CD14-positive monocyte (primary cell): ENCODE measurements around the gene PRR30. TPM values are rescaled to one million over a fixed set of nuclear protein-coding genes. Genes with fewer than 3 reads are reported as not detected.
A peak's percentile ranks its signal among the peaks of the same experiment; 100 is the strongest.

ENCODE experiments used
- DNase-seq, 3 donors: peaks; one replicate each; pipeline ENCODE4 v3.0.0-alpha.2; 2011 to 2022
- H2AFZ ChIP-seq: 2 replicates; pipeline ENCODE4 v1.6.0; 2012; ENCODE audit warnings: mild to moderate bottlenecking, low read depth, low read length, inconsistent platforms; ENCODE audit not compliant: insufficient read depth, poor library complexity, severe bottlenecking
- H3K27ac ChIP-seq, 2 donors: 1 replicate in 1 of 2; 2 replicates in 1 of 2; pipeline ENCODE4 v1.5.1; 2012 to 2013; ENCODE audit warnings: low read length in 2 of 2, control low read depth in 1 of 2, inconsistent platforms in 1 of 2, low read depth in 1 of 2, mild to moderate bottlenecking in 1 of 2
- H3K27me3 ChIP-seq, 2 donors: one replicate each; pipeline versions ENCODE4 v1.6.0 to v1.6.1; 2011 to 2013; ENCODE audit warnings: low read length in 2 of 2; ENCODE audit not compliant: control insufficient read depth in 2 of 2, insufficient read depth in 2 of 2
- H3K36me3 ChIP-seq, 2 donors: replicated peaks in 1 of 2; 1 replicate in 1 of 2; 2 replicates in 1 of 2; pipeline versions ENCODE4 v1.5.1 to v1.6.1; 2012 to 2013; ENCODE audit warnings: low read length in 2 of 2, control low read depth in 1 of 2, inconsistent platforms in 1 of 2, mild to moderate bottlenecking in 1 of 2; ENCODE audit not compliant: insufficient read depth in 2 of 2, control insufficient read depth in 1 of 2
- H3K4me1 ChIP-seq, 2 donors: 1 replicate in 1 of 2; 2 replicates in 1 of 2; pipeline versions ENCODE4 v1.5.1 to v1.6.1; 2012 to 2013; ENCODE audit warnings: low read length in 2 of 2, control low read depth in 1 of 2, inconsistent platforms in 1 of 2, mild to moderate bottlenecking in 1 of 2, moderate library complexity in 1 of 2; ENCODE audit not compliant: insufficient read depth in 2 of 2, control insufficient read depth in 1 of 2
- H3K4me2 ChIP-seq: replicated peaks from 2 replicates; pipeline ENCODE3; 2012; ENCODE audit warnings: low read length, moderate library complexity, mild to moderate bottlenecking; ENCODE audit not compliant: poor library complexity, severe bottlenecking; ENCODE audit errors: extremely low read depth
- H3K4me3 ChIP-seq, 3 experiments: fragments of 200-600 bp in 1 of 3; sonication (generic) in 1 of 3; replicated peaks in 1 of 3; 1 replicate in 2 of 3; 2 replicates in 1 of 3; pipeline ENCODE4 v1.5.1; 2011 to 2013; ENCODE audit warnings: low read length in 3 of 3, mild to moderate bottlenecking in 3 of 3, control low read depth in 2 of 3, low read depth in 2 of 3, inconsistent platforms in 1 of 3, moderate library complexity in 1 of 3
- H3K79me2 ChIP-seq: 2 replicates; pipeline ENCODE4 v1.6.0; 2012; ENCODE audit warnings: mild to moderate bottlenecking, control low read depth, inconsistent platforms, low read length, moderate library complexity; ENCODE audit not compliant: insufficient read depth
- H3K9ac ChIP-seq: 2 replicates; pipeline ENCODE4 v1.6.0; 2017; ENCODE audit warnings: low read length, mild to moderate bottlenecking; ENCODE audit not compliant: insufficient read depth, poor library complexity, severe bottlenecking
- H3K9me3 ChIP-seq, 2 donors: replicated peaks in 1 of 2; 1 replicate in 1 of 2; 2 replicates in 1 of 2; pipeline versions ENCODE4 v1.5.1 to v1.6.1; 2012 to 2013; ENCODE audit warnings: low read length in 2 of 2, control low read depth in 1 of 2; ENCODE audit not compliant: control insufficient read depth in 1 of 2, insufficient read depth in 1 of 2
- H4K20me1 ChIP-seq: 2 replicates; pipeline ENCODE4 v1.6.0; 2012; ENCODE audit warnings: mild to moderate bottlenecking, low read length, control low read depth, moderate library complexity; ENCODE audit not compliant: insufficient read depth
- H3K27ac Mint-ChIP-seq, 7 donors: one replicate each; pipeline ENCODE4 v1.8.0; 2020; ENCODE audit warnings: mild to moderate bottlenecking in 7 of 7, mixed read lengths in 7 of 7, moderate library complexity in 6 of 7, inconsistent platforms in 2 of 7
- H3K27me3 Mint-ChIP-seq, 3 donors: one replicate each; pipeline ENCODE4 v1.8.0; 2021 to 2022; ENCODE audit warnings: low read depth in 3 of 3, mild to moderate bottlenecking in 3 of 3, mixed read lengths in 3 of 3, moderate library complexity in 3 of 3, inconsistent platforms in 1 of 3
- H3K36me3 Mint-ChIP-seq, 2 donors: one replicate each; pipeline ENCODE4 v1.8.0; 2020; ENCODE audit warnings: mixed read lengths in 2 of 2, inconsistent platforms in 1 of 2, mild to moderate bottlenecking in 1 of 2
- H3K4me1 Mint-ChIP-seq: one replicate; pipeline ENCODE4 v1.8.0; 2020; ENCODE audit warnings: mild to moderate bottlenecking, mixed read lengths
- H3K4me3 Mint-ChIP-seq, 2 donors: one replicate each; pipeline ENCODE4 v1.8.0; 2020; ENCODE audit warnings: mild to moderate bottlenecking in 2 of 2, mixed read lengths in 2 of 2, moderate library complexity in 1 of 2
- H3K9me3 Mint-ChIP-seq, 7 donors: one replicate each; pipeline ENCODE4 v1.8.0; 2020 to 2022; ENCODE audit warnings: mixed read lengths in 7 of 7, mild to moderate bottlenecking in 6 of 7, moderate library complexity in 6 of 7, inconsistent platforms in 2 of 7
- WGBS: methylation state at CpG from one replicate; pipeline ENCODE4 v1.1.5; 2013; ENCODE audit warnings: missing lambda C conversion rate; ENCODE audit not compliant: insufficient coverage; 5-methylcytosine and 5-hydroxymethylcytosine counted together
- intact Hi-C, 2 donors: fragments of 100-400 bp; cut with micrococcal nuclease; formaldehyde crosslinking; loops; one replicate each; pipeline versions ENCODE4 v1.15.0 to v1.15.1; 2023
- polyA plus RNA-seq, 3 donors: library from polyadenylated mRNA; depleted of rRNA in 1 of 3; unstranded in 2 of 3; stranded (reverse) in 1 of 3; fragments of 300-500 nt in 2 of 3; fragments of >200 nt in 1 of 3; fragmentation: Illumina TruSeq in 2 of 3; gene quantifications; 1 replicate in 2 of 3; 2 replicates in 1 of 3; pipeline ENCODE4 v1.2.3, GENCODE V29; 2012 to 2021
- TF ChIP-seq, protein P1 (sequence below): fragments of 200-600 bp; IDR thresholded peaks from one replicate; pipeline ENCODE4 v1.8.0; 2022; ENCODE audit warnings: antibody characterized with exemption, mild to moderate bottlenecking

The PRR30 gene
- polyA plus RNA-seq, 3 donors: not detected

DNA sequence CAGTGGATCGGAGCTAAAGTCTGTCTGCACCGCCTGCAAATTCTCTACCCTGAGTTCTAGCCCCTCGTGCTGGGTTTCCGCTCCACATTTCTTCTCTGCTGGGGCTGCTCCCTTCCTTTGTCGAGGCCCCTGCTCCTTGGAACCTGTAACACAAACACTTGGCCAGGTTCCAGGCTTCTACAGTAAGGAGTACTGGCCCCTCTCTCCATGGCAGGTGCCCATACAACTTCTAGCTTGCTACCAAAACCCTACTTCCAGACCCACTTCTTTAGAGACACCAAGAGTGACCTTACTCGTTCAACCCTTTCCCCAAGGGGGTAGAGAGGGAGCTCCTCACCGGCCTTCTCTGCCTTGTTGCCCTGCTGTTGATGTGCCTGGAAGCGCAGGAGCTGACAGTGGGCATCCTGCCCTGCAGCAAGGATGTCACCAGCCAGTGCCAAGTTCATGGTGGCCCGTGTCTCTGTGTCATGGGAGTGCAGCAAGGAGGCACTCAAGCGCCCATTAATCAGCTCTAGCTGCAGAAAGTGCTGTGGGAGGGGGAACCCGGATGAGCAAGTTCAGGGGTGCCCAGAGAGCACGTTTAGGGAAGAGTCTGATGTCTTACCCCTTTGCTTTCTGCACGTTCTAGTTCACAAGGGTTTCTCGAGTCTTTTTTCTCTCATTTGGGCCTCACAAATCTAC lies 5.9 kb downstream of the PRR30 start:
- Histone ChIP-seq H2AFZ (peak overlapping the region; percentile 81), H4K20me1 (peaks cover 19% of the 10 kb centered on the region), H3K4me1 (peaks cover 19% of the 10 kb centered on the region in 2 donors), H3K79me2 (peaks cover 18% of the 10 kb centered on the region), H3K9me3 (no peaks in the 10 kb centered on the region), H3K4me2 (peak overlapping the region; percentile 93), H3K9ac (peak overlapping the region; percentile 99), H3K36me3 (peaks cover 33 to 43% of the 10 kb centered on the region in 2 donors), H3K27ac (peak overlapping the region; percentile 34 to 95), H3K4me3 (peak overlapping the region; percentile 77 to 98 (median 81)), H3K27me3 (no peaks in the 10 kb centered on the region)
- peak in 2 of 3 donors; percentile 18 to 45 for DNase-seq
- Mint-ChIP-seq H3K27ac (peak overlapping the region; percentile 75 to 96 (median 89)), H3K9me3 (no peaks in the 10 kb centered on the region), H3K4me3 (peak overlapping the region; percentile 88 to 95), H3K36me3 (peaks cover 40 to 43% of the 10 kb centered on the region in 2 donors), H3K27me3 (peaks cover 0 to 7% (median 4%) of the 10 kb centered on the region in 3 donors), H3K4me1 (peaks cover 18% of the 10 kb centered on the region)
- TF ChIP-seq, protein P1, sequence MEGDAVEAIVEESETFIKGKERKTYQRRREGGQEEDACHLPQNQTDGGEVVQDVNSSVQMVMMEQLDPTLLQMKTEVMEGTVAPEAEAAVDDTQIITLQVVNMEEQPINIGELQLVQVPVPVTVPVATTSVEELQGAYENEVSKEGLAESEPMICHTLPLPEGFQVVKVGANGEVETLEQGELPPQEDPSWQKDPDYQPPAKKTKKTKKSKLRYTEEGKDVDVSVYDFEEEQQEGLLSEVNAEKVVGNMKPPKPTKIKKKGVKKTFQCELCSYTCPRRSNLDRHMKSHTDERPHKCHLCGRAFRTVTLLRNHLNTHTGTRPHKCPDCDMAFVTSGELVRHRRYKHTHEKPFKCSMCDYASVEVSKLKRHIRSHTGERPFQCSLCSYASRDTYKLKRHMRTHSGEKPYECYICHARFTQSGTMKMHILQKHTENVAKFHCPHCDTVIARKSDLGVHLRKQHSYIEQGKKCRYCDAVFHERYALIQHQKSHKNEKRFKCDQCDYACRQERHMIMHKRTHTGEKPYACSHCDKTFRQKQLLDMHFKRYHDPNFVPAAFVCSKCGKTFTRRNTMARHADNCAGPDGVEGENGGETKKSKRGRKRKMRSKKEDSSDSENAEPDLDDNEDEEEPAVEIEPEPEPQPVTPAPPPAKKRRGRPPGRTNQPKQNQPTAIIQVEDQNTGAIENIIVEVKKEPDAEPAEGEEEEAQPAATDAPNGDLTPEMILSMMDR: no peak
- intact Hi-C loops: loop anchor here (2.0 to 5.0 kb wide), 2 partner anchors 36 to 83 kb away; partner anchors contain the start of gene CAD (in 1 of the 2)
- WGBS: 60% methylated on average over 11 of the region's 14 CpGs

DNA sequence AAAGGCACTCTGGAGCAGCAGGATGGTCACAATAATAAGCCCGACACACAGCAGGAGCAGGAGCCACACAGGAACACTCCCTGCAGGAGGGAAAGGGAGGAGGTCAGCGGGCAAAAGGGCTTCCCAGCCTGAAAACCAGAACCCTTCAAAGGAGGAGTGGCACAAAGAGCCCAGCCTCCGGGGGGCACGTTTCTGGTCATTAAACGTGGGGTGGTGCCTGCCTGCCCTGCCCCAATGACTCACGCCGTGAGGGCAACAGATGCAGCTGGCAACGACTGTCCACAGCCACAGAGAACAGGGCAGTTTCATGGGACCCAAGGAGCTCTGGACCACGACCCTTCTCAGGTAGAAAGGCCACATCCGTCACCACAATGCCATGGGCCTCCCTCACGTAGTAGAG lies 7.8 kb downstream of the PRR30 start:
- intact Hi-C loops: loop anchor here (5.0 kb wide), 1 partner anchor 34 kb away; no protein-coding TSS in a partner anchor
- no peaks in the 10 kb centered on the region for H3K9me3 ChIP-seq
- Mint-ChIP-seq H3K36me3 (peaks cover 40 to 43% of the 10 kb centered on the region in 2 donors), H3K27me3 (peaks cover 0 to 4% (median 2%) of the 10 kb centered on the region in 3 donors), H3K27ac (peak overlapping the region in 4 of 7 donors; percentile 32 to 52 (median 44)), H3K9me3 (peaks cover 0 to 2% (median 0%) of the 10 kb centered on the region in 7 donors), H3K4me1 (peaks cover 18% of the 10 kb centered on the region), H3K4me3 (no peak overlapping the region)
- peaks cover 33 to 43% of the 10 kb centered on the region in 2 donors for H3K36me3 ChIP-seq
- no peak for DNase-seq
- peaks cover 19% of the 10 kb centered on the region in 2 donors for H3K4me1 ChIP-seq
- H4K20me1 ChIP-seq: peaks cover 19% of the 10 kb centered on the region
- H3K27ac ChIP-seq: peak overlapping the region in 1 of 2 donors; percentile 8
- no peaks in the 10 kb centered on the region for H3K27me3 ChIP-seq
- WGBS: 98% methylated on average over 11 of the region's 11 CpGs
- H3K79me2 ChIP-seq: peaks cover 18% of the 10 kb centered on the region
- H3K4me3 ChIP-seq: no peak overlapping the region
- H2AFZ ChIP-seq: no peak overlapping the region
- H3K9ac ChIP-seq: no peak overlapping the region
- H3K4me2 ChIP-seq: no peak overlapping the region
- TF ChIP-seq, protein P1: no peak
